Neural progenitor cell (in vitro differentiated cells): Measurements from ENCODE around the gene TMEM250. TPM values are rescaled to one million over a fixed set of nuclear protein-coding genes. Genes with fewer than 3 reads are reported as not detected.

Experiments used
- DNase-seq: peaks from one replicate; pipeline ENCODE4 v3.0.0-alpha.2; 2016; ENCODE audit warnings: low spot score
- H2AFZ ChIP-seq: fragments of 200-600 bp; sonication (generic); replicated peaks from 2 replicates; pipeline ENCODE4 v1.6.1; 2016; ENCODE audit warnings: antibody characterized with exemption
- H3F3A ChIP-seq: fragments of 200-600 bp; sonication (generic); 2 replicates; pipeline ENCODE4 v1.6.1; 2016; ENCODE audit warnings: antibody characterized with exemption, low read depth
- H3K27ac ChIP-seq: fragments of 200-600 bp; sonication (generic); 2 replicates; pipeline ENCODE4 v1.5.1; 2016; ENCODE audit warnings: mild to moderate bottlenecking
- H3K27me3 ChIP-seq: fragments of 200-600 bp; sonication (generic); 2 replicates; pipeline ENCODE4 v1.6.1; 2016; ENCODE audit warnings: mild to moderate bottlenecking, moderate library complexity
- H3K36me3 ChIP-seq: fragments of 200-600 bp; sonication (generic); 2 replicates; pipeline ENCODE4 v1.5.1; 2016
- H3K4me1 ChIP-seq: fragments of 200-600 bp; sonication (generic); 2 replicates; pipeline ENCODE4 v1.6.1; 2016; ENCODE audit warnings: mixed run types
- H3K4me2 ChIP-seq: fragments of 200-600 bp; sonication (generic); 2 replicates; pipeline ENCODE4 v1.6.1; 2016
- H3K4me3 ChIP-seq: fragments of 200-600 bp; sonication (generic); 2 replicates; pipeline ENCODE4 v1.5.1; 2016
- H3K79me2 ChIP-seq: fragments of 200-600 bp; sonication (generic); 2 replicates; pipeline ENCODE4 v1.6.1; 2016; ENCODE audit warnings: low read depth
- H3K9ac ChIP-seq: fragments of 200-600 bp; sonication (generic); 2 replicates; pipeline ENCODE4 v1.6.1; 2016
- H3K9me3 ChIP-seq: fragments of 200-600 bp; sonication (generic); 2 replicates; pipeline ENCODE4 v1.5.1; 2016; ENCODE audit warnings: low read depth
- H4K20me1 ChIP-seq: fragments of 200-600 bp; sonication (generic); 2 replicates; pipeline ENCODE4 v1.6.1; 2016; ENCODE audit warnings: low read depth
- H3K27ac Mint-ChIP-seq: 3 replicates; pipeline ENCODE4 v1.8.0; 2021; ENCODE audit warnings: mixed read lengths
- H3K27me3 Mint-ChIP-seq: 2 replicates; pipeline ENCODE4 v1.8.0; 2022; ENCODE audit warnings: low read depth, mild to moderate bottlenecking, inconsistent platforms, moderate library complexity, mixed read lengths; ENCODE audit not compliant: insufficient read depth
- H3K36me3 Mint-ChIP-seq: 3 replicates; pipeline ENCODE4 v1.8.0; 2021; ENCODE audit warnings: mixed read lengths
- H3K4me1 Mint-ChIP-seq: 3 replicates; pipeline ENCODE4 v1.8.0; 2021; ENCODE audit warnings: mixed read lengths
- H3K4me3 Mint-ChIP-seq: 3 replicates; pipeline ENCODE4 v1.8.0; 2021; ENCODE audit warnings: mild to moderate bottlenecking, moderate library complexity, mixed read lengths
- H3K9me3 Mint-ChIP-seq: 3 replicates; pipeline ENCODE4 v1.8.0; 2020; ENCODE audit warnings: mixed read lengths
- EZH2 ChIP-seq: fragments of 200-600 bp; sonication (generic); IDR thresholded peaks from 2 replicates; pipeline ENCODE4 v1.6.1; 2017; ENCODE audit warnings: antibody characterized with exemption, mild to moderate bottlenecking, moderate library complexity
- EZH2phosphoT487 ChIP-seq: fragments of 200-600 bp; sonication (generic); IDR thresholded peaks from 2 replicates; pipeline ENCODE4 v1.6.1; 2017; ENCODE audit warnings: antibody characterized with exemption
- total RNA-seq: library from RNA; depleted of rRNA; stranded (reverse); fragments of >200 nt; gene quantifications from 2 replicates; pipeline ENCODE4 v1.2.3, GENCODE V29; 2015; ENCODE audit warnings: low replicate concordance
- TF ChIP-seq, protein P1 (sequence below): fragments of 200-600 bp; sonication (generic); IDR thresholded peaks from 2 replicates; pipeline ENCODE4 v1.5.1; 2017; ENCODE audit warnings: antibody characterized with exemption, mild to moderate bottlenecking

TMEM250 gene
- total RNA-seq, 1 donor from 2014 or later, result 16.3 TPM

DNA sequence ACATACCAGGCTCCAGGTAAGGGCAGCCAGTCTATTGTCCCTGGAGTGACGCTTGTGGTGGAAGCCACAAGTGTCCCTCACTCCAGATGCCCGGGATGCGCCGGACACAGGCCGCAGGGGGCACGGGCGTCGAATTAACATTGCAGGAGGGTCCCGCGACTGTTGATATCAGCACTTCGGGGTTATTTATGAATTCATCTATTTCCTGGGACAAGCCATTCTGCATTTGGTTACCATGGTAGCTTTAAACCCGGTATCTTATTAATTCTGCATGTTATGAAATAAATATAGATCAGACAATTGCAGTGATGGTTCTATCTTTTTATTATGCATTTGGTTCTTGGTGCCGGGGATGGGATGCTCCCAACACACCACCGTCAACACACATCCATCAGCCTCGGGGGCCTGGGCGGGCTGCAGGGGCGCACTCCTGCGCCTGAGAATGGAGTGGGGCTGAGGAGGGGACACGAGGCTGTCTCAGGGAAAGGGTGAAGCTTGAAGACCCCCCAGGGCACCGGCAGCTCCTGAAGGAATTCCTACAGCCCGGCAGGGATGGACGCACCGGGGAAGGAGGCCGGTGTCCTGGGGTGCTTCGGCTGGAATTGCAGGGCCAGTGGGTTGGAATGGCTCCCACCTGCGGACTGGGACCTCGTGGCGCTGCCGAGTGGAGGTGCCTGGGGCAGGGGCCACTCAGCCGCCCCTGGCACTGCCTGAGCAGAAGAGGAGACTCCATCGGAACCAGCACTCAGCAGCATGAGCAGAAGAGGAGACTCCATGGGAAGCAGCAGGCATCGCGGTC lies 17.7 kb upstream of the TMEM250 start:
- DNase-seq, result no peak
- no peak for TF ChIP-seq EZH2
- TF ChIP-seq, protein P1, sequence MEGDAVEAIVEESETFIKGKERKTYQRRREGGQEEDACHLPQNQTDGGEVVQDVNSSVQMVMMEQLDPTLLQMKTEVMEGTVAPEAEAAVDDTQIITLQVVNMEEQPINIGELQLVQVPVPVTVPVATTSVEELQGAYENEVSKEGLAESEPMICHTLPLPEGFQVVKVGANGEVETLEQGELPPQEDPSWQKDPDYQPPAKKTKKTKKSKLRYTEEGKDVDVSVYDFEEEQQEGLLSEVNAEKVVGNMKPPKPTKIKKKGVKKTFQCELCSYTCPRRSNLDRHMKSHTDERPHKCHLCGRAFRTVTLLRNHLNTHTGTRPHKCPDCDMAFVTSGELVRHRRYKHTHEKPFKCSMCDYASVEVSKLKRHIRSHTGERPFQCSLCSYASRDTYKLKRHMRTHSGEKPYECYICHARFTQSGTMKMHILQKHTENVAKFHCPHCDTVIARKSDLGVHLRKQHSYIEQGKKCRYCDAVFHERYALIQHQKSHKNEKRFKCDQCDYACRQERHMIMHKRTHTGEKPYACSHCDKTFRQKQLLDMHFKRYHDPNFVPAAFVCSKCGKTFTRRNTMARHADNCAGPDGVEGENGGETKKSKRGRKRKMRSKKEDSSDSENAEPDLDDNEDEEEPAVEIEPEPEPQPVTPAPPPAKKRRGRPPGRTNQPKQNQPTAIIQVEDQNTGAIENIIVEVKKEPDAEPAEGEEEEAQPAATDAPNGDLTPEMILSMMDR, result no peak
- TF ChIP-seq EZH2phosphoT487, result no peak
- H3K4me3 ChIP-seq, result no peak overlapping the region
- peaks cover 24% of the 10 kb centered on the region for H3K27me3 Mint-ChIP-seq
- H3K27ac Mint-ChIP-seq, result no peak overlapping the region
- no peak overlapping the region for H2AFZ ChIP-seq
- H3K4me1 Mint-ChIP-seq, result peaks cover 20% of the 10 kb centered on the region
- H3K27ac ChIP-seq, result no peak overlapping the region
- no peaks in the 10 kb centered on the region for H3K36me3 ChIP-seq
- H3K9me3 ChIP-seq, result no peaks in the 10 kb centered on the region
- no peak overlapping the region for H3K4me2 ChIP-seq
- H3K27me3 ChIP-seq, result peaks cover 46% of the 10 kb centered on the region
- peaks cover 9% of the 10 kb centered on the region for H3K4me1 ChIP-seq
- H4K20me1 ChIP-seq, result no peaks in the 10 kb centered on the region
- H3K4me3 Mint-ChIP-seq, result no peak overlapping the region
- H3F3A ChIP-seq, result peaks cover 14% of the 10 kb centered on the region
- H3K9ac ChIP-seq, result no peak overlapping the region
- H3K9me3 Mint-ChIP-seq, result no peaks in the 10 kb centered on the region
- no peaks in the 10 kb centered on the region for H3K36me3 Mint-ChIP-seq
- H3K79me2 ChIP-seq, result no peaks in the 10 kb centered on the region

DNA sequence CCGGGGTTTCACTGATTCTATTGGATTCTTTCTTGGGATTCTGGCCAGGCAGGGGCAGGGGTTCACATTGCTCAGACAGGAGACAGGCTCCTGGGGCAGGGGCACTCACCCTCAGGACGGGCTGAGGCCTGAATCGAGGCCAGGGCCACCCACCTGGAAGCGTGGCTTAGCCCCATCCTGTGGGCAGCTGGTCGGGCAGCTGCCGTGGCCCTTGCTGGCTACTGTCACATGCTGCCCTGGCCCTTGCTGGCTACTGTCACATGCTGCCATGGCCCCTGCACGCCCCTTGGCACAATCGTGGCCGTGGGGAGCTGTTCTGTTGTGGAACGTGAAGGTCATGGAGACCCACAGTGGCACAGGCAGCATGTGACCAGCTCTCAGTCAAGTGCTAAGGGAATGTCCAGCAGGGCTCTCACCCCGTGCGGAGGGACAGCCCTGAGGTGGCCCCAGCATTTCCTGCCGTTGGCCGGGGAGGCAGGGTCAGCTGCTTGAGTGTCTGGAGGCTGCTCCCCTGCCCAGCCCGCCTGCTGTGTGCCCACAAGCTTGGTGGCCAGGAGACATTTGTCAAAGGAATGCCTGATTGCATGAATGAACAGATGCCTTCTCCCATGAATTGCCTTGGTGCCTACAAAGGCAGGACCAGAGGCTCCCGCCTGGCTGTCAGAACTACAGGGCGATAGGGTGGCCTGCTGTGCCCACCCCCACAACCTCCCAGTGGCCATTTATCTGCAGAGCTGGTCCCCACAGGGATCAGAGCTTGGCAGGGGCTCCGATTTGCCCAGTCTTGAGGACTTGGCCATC lies 16.9 kb upstream of the TMEM250 start:
- peaks cover 14% of the 10 kb centered on the region for H3K4me1 Mint-ChIP-seq
- H3K4me3 Mint-ChIP-seq, result no peak overlapping the region
- Histone ChIP-seq H3F3A (peaks cover 16% of the 10 kb centered on the region), H4K20me1 (no peaks in the 10 kb centered on the region), H3K4me1 (peaks cover 9% of the 10 kb centered on the region), H3K36me3 (no peaks in the 10 kb centered on the region), H3K27ac (no peak overlapping the region), H3K9me3 (no peaks in the 10 kb centered on the region), H3K4me3 (no peak overlapping the region), H3K4me2 (no peak overlapping the region), H2AFZ (no peak overlapping the region), H3K79me2 (no peaks in the 10 kb centered on the region), H3K27me3 (peaks cover 46% of the 10 kb centered on the region), H3K9ac (no peak overlapping the region)
- H3K9me3 Mint-ChIP-seq, result no peaks in the 10 kb centered on the region
- DNase-seq, result no peak
- no peak overlapping the region for H3K27ac Mint-ChIP-seq
- H3K27me3 Mint-ChIP-seq, result peaks cover 28% of the 10 kb centered on the region
- H3K36me3 Mint-ChIP-seq, result no peaks in the 10 kb centered on the region
- TF ChIP-seq EZH2 (no peak), EZH2phosphoT487 (no peak)
- TF ChIP-seq, protein P1, result no peak

DNA sequence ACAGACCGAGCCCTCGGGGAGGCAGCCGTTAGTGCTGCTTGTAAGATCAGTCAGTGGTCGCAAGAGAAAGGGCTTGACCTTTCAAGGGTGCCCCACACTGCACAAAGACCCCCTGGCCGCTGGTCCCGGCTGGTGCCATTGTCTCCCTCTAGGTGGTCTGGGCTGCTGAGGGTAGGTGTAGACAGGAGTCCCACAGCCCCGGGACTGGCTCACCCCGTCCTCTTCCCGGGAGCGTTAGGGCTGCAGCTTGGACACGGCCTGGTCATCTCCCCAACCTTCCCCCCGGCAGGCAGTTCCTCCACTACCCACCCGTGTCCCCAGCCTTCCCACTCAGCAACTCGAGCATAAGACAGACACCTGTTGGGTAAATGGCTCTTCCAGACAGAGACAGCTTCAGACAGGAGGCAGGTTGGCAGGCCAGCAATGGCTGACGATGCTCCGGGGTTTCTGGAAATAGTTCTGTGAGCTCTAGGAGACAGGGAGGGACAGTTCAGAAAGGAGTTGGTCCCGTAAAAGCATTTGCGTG lies 15.3 kb upstream of the TMEM250 start:
- Mint-ChIP-seq H3K36me3 (no peaks in the 10 kb centered on the region), H3K4me3 (peak overlapping the region; percentile 81), H3K27me3 (peaks cover 28% of the 10 kb centered on the region), H3K4me1 (peaks cover 14% of the 10 kb centered on the region), H3K9me3 (no peaks in the 10 kb centered on the region), H3K27ac (no peak overlapping the region)
- Histone ChIP-seq H3F3A (peaks cover 16% of the 10 kb centered on the region), H4K20me1 (no peaks in the 10 kb centered on the region), H3K9ac (no peak overlapping the region), H3K4me3 (peak overlapping the region; percentile 51), H3K36me3 (no peaks in the 10 kb centered on the region), H3K79me2 (no peaks in the 10 kb centered on the region), H3K4me2 (peak overlapping the region; percentile 84), H3K4me1 (peaks cover 9% of the 10 kb centered on the region), H3K27ac (no peak overlapping the region), H3K9me3 (no peaks in the 10 kb centered on the region), H3K27me3 (peaks cover 46% of the 10 kb centered on the region), H2AFZ (peak overlapping the region; percentile 93)
- TF ChIP-seq EZH2 (no peak), EZH2phosphoT487 (no peak)
- TF ChIP-seq, protein P1, result no peak
- DNase-seq, result no peak
